Fibroblast of skin of back (primary cell): ENCODE measurements around the gene TSFM.
A peak's percentile ranks its signal among the peaks of the same experiment; 100 is the strongest.
"Not testable (repeated sequence)": the region's sequence is repeated elsewhere in the genome, so short reads cannot be mapped to it uniquely, and the experiment has no call there.

Experiments
- DNase-seq: peaks from one replicate; pipeline ENCODE4 v3.0.0-alpha.2; 2013

Gene TSFM

DNA sequence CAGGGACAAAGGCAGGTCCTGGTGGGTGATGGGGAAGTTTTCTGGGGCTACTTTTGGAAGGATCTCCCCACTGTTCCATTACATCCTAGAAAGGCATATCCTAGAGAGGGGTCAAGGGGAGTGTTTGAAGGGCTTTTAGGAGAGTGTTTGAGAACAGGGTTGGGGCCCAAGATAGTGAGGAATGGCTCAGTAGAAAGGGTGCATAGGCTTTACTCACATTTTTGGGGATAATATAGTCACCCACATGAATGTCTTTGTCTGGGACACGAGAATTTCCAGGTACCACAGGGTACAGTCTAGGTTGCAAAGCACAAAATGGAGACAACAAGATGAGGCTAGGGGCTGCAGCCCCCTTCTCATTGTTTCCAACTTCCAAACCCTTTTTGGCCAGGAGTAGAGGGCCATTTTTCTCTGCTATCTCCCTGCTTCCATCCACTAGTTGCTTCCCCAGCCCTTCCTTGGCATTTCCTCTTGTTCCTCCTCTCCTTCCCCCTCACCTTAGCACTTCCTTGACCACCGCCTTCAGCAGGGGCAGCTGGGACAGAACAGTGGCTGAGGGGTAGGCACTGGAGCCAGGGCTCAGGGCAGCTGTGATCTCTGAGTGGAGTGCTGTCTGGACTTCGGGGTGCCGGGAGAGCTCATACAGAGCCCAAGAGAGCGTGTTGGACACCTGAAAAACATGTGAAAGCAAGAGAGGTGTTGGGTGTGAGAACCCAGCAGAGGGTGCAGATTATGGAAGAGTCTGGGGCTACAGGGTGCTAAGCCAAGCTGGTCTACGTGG, 18.5 kb upstream of the TSFM start:
- DNase-seq = no peak

DNA sequence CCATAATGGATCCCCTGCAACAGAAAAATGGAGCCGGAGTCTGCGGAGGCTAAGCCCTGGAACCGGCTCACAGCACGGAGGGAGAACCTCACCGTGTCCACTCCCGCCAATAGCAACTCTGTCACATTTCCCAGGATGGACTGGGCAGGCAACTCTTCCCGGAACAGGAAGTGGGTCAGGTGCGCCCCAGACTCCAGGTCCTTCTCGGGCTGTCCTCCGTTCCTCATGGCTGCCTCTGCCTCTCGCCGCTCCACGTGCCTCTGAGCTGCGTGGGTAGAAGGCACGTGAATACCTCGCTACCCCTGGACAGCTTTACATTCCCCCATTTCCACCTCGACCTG, 18.0 kb upstream of the TSFM start:
- DNase-seq = no peak

DNA sequence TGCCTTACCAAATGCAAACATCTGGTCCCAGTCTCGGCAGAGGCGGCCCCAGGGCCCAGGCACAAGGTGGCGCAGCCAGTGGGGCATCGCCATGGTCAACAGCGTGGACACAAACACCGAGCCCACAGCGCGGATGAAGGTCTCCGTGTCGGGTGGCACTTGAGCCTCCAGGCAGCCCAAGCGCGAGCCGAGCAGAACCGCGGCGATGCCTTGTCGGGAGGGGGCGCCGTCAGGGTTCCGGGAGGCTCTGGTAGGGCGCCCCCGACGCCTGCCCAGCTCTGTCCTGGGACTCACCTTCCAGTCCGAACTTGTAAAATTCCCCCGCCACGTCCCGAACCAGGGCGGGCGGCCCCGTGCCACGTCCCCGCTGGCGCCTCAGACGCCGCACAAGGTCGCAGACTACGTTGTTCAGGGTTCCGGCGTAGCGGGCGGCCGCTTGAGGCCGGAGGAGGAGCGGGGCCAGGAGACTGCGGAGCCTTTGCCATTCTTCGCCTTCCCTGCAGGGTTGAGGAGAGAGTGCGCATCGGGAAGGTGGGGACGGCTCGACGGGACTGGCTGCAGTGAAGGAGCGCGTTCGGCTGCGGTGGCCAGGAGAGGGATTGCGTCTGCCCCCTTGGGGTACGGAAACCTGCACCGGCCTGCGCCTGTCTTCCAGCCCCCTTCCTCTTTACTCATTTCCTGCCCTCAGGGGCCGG, 17.4 kb upstream of the TSFM start:
- DNase-seq = peak; percentile 40

DNA sequence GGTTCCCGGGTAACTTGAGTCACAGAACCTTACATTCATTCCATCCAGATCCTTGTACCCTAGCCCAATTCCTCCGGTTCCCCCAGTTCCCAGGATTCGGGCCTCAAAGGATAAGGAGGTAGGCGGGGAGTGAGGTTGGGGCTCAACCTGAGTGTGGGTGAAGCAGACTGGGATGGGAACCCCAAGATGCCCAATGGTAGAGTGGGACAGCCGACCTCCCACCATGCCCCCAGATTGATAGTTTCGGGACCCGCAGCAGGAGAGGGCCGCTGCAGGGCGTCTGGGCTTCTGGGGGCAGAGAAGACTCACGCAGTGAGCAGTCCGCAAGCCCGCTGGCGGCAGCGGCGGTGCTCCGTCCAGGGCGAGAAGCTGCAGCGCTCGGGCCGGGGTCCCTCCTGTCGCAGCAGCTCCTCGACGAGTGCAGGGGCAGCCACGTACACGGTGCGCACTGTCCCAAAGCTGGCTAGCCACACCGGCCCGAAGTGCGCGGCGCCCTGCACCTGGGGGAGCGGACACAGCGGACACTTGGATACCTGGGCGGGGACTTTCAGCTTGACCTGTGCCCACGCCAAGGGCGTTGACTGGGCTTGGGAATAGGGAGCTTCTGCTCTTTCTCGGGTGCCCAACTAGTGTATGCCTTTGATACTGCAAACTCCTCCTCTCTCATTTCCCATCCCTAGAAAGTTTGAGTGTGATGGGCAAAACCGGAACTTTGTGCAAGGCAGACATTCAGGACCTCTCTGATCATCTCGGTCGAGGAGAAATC, 16.7 kb upstream of the TSFM start:
- DNase-seq = no peak

- no peak for DNase-seq
These were observed 15.9 kb upstream of the TSFM start, which contains the start of gene CYP27B1 for GRCh38 chr12:57766464-57767304. Gene CYP27B1, minus strand, starts transcription at chr12:57767078. Its CDS starts 37 bp downstream, at chr12:57767041.

GRCh38 chr12:57767305-57767698, 15.3 kb upstream of the TSFM start:
- no peak for DNase-seq

DNA sequence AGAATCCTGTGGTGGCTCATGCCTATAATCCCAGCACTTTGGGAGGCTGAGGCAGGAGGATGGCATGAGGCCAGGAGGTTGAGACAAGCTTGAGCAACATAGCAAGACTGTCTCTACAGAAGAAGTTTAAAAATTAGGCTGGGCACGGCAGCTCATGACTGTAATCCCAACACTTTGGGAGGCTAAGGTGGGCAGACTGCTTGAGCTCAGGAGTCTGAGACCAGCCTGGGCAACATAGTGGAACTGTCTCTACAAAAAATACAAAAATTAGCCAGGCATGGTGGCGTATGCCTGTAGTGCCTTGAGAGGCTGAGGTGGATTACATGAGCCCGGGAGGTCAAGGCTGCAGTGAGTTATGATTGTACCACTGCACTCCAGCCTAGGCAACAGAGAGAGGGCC, 14.7 kb upstream of the TSFM start:
- no peak for DNase-seq

DNA sequence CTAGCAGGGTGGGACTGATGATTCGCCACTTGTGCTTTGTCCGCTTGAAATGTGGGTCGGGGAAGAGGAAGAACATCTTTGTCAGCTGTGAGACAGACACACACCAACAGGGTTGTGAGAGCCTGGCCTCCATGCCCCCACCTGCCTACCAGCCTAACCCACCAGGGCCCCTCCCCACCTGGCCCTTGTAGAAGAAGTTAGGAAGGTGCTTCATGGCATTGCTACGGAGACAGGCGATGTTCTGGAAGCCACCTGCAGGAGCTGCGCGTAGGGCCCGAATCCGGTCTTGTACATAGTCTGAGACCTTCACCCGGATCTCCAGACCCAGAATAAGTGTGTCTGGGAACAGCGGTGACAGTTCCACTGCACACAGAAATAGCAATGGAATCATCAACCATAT, 13.0 kb upstream of the TSFM start:
- no peak for DNase-seq

DNA sequence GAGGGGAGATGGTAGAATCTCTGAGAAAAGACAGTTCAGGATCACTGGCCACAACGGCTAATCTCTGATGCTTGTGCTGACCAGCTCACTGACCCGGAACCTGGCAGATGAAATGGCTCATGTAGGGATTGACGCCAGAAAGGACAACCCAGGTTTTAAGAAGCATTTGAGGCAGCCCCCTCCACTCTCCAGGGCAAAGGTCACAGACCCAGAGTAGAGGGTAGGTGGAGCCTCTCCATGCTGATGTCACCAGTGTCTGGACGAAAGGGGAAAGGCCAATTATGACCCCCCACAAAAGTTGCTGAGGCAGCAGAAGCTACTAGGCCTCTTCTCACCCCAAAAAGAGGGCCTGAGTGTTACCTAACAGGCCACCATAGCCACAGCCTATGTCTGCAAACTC, 11.9 kb upstream of the TSFM start:
- DNase-seq = no peak

GRCh38 chr12:57771236-57771872, 11.2 kb upstream of the TSFM start:
- DNase-seq = peak; percentile 93

DNA sequence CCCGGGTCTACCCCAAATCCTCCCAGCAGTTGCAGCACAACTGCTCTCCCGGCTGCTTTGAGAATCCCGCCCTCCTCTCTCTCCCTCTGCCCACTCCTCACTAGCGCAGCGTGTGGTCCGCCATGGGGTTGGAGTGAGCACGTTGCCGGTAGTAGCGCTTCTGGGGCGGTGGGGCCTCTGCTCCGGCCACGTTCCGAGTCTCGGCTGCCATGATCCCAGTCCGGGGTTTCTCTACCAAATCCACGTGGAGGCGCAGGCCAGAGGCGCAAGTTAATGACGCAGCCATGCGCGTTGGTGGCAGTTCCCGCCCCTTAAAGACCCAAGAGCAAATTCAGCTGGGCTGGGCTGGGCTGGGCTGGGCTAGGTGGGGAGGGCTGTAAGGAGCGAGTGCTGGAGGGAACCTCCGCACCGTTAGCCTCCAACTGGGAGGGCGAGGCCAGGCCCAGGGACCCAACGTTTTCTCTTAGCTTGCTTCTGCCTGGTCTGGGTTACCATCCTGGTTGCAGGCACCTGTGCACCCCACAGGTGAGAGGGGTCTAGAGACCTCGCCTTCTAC, 10.6 kb upstream of the TSFM start, which contains the start of gene METTL1:
Gene METTL1, minus strand, starts transcription at position 233 of the 556 bp plus-strand sequence. Its CDS starts 22 bp downstream, at position 211.
- peak; percentile 98 for DNase-seq

GRCh38 chr12:57772429-57773322, 9.9 kb upstream of the TSFM start, which contains the start of gene EEF1AKMT3:
Gene EEF1AKMT3, plus strand, starts transcription at chr12:57772614. Its CDS starts 111 bp downstream, at chr12:57772725.
- DNase-seq = peak; percentile 69

DNA sequence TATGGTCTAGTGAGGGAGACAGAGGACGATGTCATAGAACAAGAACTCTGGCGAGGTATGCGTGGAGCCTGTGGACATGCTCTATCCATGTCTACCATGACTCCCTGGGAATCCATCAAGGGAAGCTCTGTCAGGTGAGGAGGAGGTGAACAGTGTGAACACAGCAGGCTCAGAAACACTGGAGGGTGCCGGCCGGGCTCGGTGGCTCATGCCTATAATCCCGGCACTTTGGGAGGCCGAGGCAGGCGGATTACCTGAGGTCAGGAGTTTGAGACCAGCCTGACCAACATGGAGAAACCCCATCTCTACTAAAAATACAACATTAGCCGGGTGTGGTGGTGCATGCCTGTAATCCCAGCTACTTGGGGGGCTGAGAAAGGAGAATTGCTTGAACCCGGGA, 8.0 kb upstream of the TSFM start:
- not testable (repeated sequence) for DNase-seq

GRCh38 chr12:57775044-57775443, 7.5 kb upstream of the TSFM start:
- no peak for DNase-seq

GRCh38 chr12:57775563-57776246, 6.9 kb upstream of the TSFM start:
- no peak for DNase-seq

DNA sequence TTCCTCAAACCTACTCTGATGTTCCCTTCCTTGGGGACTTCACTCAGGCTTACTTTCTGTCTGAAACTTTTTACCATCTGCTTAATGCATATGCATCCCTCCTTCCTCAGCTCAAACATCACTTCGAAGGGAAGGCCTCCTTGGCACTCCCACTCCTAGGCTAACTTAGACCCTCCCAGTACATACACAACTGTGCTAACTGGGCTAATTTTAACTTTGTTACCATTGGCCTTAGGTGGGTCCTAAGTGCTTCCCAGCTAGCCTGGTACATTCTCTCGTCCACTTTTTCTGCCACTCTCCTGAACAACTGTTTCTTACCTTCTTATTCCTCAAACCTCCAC, 6.4 kb upstream of the TSFM start:
- DNase-seq = no peak

DNA sequence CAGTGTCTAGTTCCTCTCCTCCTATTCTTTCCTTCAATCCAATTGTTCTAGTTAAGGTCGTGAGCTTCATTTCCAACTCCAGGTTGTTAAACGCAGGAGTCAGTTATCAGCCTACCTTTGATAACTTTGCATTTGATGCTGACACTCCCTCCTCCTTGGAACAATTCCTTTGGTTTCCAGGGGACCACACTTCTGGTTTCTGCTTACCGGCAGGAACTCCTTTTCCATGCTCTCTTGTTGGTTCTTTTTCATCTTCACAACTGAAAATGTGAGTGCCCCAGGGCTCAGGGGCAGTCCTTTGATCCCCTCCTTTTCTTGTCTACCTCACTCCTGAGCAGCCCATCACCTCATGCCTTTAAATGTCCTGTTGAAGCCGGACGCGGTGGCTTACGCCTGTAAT, 5.2 kb upstream of the TSFM start:
- no peak for DNase-seq

- no peak for DNase-seq
These were observed 4.7 kb upstream of the TSFM start for GRCh38 chr12:57777911-57778310.

- DNase-seq = no peak
These were observed 2.9 kb upstream of the TSFM start for GRCh38 chr12:57779736-57780135.
